ENCODE measurements around the gene PCDHB16. TPM values are rescaled to one million over a fixed set of nuclear protein-coding genes. Genes with fewer than 3 reads are reported as not detected.
"Not testable (repeated sequence)": the region's sequence is repeated elsewhere in the genome, so short reads cannot be mapped to it uniquely, and the experiment has no call there.

The PCDHB16 gene
- total RNA-seq, 1 experiment from 2014 or later = not detected

DNA sequence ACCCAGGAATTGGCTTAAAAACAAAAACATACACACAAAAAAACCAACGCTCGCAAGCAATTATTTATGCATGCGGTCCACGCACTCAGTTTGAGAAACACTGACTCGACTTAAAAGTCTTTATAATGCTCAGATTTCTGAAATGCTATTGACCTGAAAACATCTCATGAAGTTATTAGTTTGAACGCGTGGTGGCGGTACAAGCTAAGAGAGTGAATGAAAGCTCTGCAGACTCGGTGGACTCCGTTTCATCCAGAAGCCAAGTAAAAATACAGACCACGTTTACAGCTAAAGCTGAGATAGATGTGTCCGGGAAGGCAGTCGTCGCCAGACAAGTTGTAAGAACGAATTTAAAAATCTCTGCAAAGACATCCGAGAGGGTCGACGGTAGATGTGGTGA lies 32.4 kb upstream of the PCDHB16 start, which contains the start of gene PCDHB6:
TSS of gene PCDHB6 (plus strand) at position 246 of the 400 bp plus-strand sequence. CDS start 201 bp downstream, outside the sequence.
- H3K27ac ChIP-seq = no peak within 1 kb of the TSS
- CTCF ChIA-PET = no interaction called here
- H3F3A ChIP-seq (ENCODE audit: insufficient read depth, low read depth) = no peaks in the 10 kb centered on the region
- no peaks in the 10 kb centered on the region for H4K20me1 ChIP-seq (ENCODE audit: insufficient read depth)
- H3K27me3 ChIP-seq (ENCODE audit: insufficient read depth, low read depth) = no peaks in the 10 kb centered on the region
- no peak within 1 kb of the TSS for H3K4me3 ChIP-seq
- no peaks in the 10 kb centered on the region for H3K4me1 ChIP-seq (replicated peaks; ENCODE audit: insufficient read depth)
- no peaks in the 10 kb centered on the region for H3K36me3 ChIP-seq (ENCODE audit: low read depth)
- no peak for TF ChIP-seq EZH2 (IDR thresholded peaks at IDR 0.05; ENCODE audit: low read depth)
- TF ChIP-seq, protein P1, sequence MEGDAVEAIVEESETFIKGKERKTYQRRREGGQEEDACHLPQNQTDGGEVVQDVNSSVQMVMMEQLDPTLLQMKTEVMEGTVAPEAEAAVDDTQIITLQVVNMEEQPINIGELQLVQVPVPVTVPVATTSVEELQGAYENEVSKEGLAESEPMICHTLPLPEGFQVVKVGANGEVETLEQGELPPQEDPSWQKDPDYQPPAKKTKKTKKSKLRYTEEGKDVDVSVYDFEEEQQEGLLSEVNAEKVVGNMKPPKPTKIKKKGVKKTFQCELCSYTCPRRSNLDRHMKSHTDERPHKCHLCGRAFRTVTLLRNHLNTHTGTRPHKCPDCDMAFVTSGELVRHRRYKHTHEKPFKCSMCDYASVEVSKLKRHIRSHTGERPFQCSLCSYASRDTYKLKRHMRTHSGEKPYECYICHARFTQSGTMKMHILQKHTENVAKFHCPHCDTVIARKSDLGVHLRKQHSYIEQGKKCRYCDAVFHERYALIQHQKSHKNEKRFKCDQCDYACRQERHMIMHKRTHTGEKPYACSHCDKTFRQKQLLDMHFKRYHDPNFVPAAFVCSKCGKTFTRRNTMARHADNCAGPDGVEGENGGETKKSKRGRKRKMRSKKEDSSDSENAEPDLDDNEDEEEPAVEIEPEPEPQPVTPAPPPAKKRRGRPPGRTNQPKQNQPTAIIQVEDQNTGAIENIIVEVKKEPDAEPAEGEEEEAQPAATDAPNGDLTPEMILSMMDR (conservative IDR thresholded peaks at IDR 0.05) = no peak; the same call in 1 of the 2 replicates
- intact Hi-C loops (cut with micrococcal nuclease; ENCODE audit: unreplicated experiment) = no loop called here
- no peaks in the 10 kb centered on the region for H3K9me2 ChIP-seq (ENCODE audit: insufficient read depth)
- no peaks in the 10 kb centered on the region for H3K9me3 ChIP-seq (ENCODE audit: insufficient read depth, low read depth)
- no TSS peak for BruUV-seq (replicated peaks)
- no peak within 1 kb of the TSS for H3K4me2 ChIP-seq
- no peaks in the 10 kb centered on the region for H3K79me2 ChIP-seq (ENCODE audit: low read depth)
- DNase-seq = no peak
- H2AFZ ChIP-seq = no peak within 1 kb of the TSS
- POLR2A ChIA-PET (ENCODE audit: unreplicated experiment) = no interaction called here

DNA sequence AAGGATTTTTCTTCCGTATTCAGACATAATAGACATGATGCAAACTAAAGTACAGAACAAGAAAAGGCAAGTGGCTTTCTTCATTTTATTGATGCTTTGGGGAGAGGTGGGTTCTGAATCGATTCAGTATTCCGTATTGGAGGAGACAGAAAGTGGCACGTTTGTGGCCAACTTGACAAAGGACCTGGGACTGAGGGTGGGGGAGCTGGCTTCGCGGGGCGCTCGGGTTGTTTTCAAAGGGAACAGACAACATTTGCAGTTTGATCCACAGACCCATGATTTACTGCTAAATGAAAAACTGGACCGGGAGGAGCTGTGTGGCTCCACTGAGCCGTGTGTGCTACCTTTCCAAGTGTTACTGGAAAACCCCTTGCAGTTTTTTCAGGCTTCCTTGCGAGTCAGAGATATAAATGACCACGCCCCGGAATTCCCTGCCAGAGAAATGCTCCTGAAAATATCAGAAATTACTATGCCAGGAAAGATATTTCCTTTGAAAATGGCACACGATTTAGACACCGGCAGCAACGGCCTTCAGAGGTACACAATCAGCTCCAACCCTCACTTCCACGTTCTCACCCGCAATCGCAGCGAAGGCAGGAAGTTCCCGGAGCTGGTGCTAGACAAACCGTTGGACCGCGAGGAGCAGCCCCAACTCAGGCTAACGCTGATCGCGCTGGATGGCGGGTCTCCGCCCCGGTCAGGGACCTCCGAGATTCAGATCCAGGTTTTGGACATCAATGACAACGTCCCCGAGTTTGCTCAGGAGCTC lies 31.8 kb upstream of the PCDHB16 start:
- DNase-seq = no peak
- no TSS peak for BruUV-seq (replicated peaks)
- H3K9me2 ChIP-seq (ENCODE audit: insufficient read depth) = no peaks in the 10 kb centered on the region
- no peaks in the 10 kb centered on the region for H4K20me1 ChIP-seq (ENCODE audit: insufficient read depth)
- H3K4me2 ChIP-seq = no peak overlapping the region
- ChIA-PET POLR2A (ENCODE audit: unreplicated experiment) (no interaction called here), CTCF (interaction anchor here (0.7 kb wide), 1 partner anchor 10 kb away, joined by 4 read pairs; no protein-coding TSS in a partner anchor)
- no peaks in the 10 kb centered on the region for H3K4me1 ChIP-seq (replicated peaks; ENCODE audit: insufficient read depth)
- TF ChIP-seq, protein P1 (conservative IDR thresholded peaks at IDR 0.05) = no peak
- H3K9me3 ChIP-seq (ENCODE audit: insufficient read depth, low read depth) = no peaks in the 10 kb centered on the region
- no peak overlapping the region for H2AFZ ChIP-seq
- H3F3A ChIP-seq (ENCODE audit: insufficient read depth, low read depth) = no peaks in the 10 kb centered on the region
- intact Hi-C loops (cut with micrococcal nuclease; ENCODE audit: unreplicated experiment) = no loop called here
- H3K27me3 ChIP-seq (ENCODE audit: insufficient read depth, low read depth) = no peaks in the 10 kb centered on the region
- H3K4me3 ChIP-seq = no peak overlapping the region
- no peaks in the 10 kb centered on the region for H3K36me3 ChIP-seq (ENCODE audit: low read depth)
- H3K27ac ChIP-seq = no peak overlapping the region
- no peaks in the 10 kb centered on the region for H3K79me2 ChIP-seq (ENCODE audit: low read depth)

DNA sequence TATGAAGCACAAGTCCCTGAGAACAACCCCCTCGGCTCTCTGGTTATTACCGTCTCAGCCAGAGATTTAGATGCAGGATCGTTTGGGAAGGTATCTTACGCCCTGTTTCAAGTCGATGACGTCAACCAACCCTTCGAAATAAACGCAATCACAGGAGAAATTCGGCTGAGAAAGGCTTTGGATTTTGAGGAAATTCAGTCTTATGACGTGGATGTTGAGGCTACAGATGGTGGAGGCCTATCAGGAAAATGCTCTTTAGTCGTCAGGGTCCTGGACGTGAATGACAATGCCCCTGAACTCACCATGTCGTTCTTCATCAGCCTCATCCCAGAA lies 31.2 kb upstream of the PCDHB16 start:
- no peaks in the 10 kb centered on the region for H3K9me3 ChIP-seq (ENCODE audit: insufficient read depth, low read depth)
- H3K27me3 ChIP-seq (ENCODE audit: insufficient read depth, low read depth) = no peaks in the 10 kb centered on the region
- DNase-seq = no peak
- intact Hi-C loops (cut with micrococcal nuclease; ENCODE audit: unreplicated experiment) = no loop called here
- POLR2A ChIA-PET (ENCODE audit: unreplicated experiment) = no interaction called here
- no peaks in the 10 kb centered on the region for H4K20me1 ChIP-seq (ENCODE audit: insufficient read depth)
- no peak overlapping the region for H3K27ac ChIP-seq
- CTCF ChIA-PET = interaction anchor here (0.7 kb wide), 1 partner anchor 9 kb away, joined by 4 read pairs; no protein-coding TSS in a partner anchor
- H3K4me1 ChIP-seq (replicated peaks; ENCODE audit: insufficient read depth) = no peaks in the 10 kb centered on the region
- no peaks in the 10 kb centered on the region for H3K79me2 ChIP-seq (ENCODE audit: low read depth)
- H3F3A ChIP-seq (ENCODE audit: insufficient read depth, low read depth) = no peaks in the 10 kb centered on the region
- H3K9me2 ChIP-seq (ENCODE audit: insufficient read depth) = no peaks in the 10 kb centered on the region
- H3K36me3 ChIP-seq (ENCODE audit: low read depth) = no peaks in the 10 kb centered on the region
- H3K4me2 ChIP-seq = no peak overlapping the region
- BruUV-seq (replicated peaks) = no TSS peak
- H3K4me3 ChIP-seq = no peak overlapping the region
- TF ChIP-seq, protein P1 (conservative IDR thresholded peaks at IDR 0.05) = no peak
- no peak for TF ChIP-seq EZH2 (IDR thresholded peaks at IDR 0.05; ENCODE audit: low read depth)
- H2AFZ ChIP-seq = no peak overlapping the region

DNA sequence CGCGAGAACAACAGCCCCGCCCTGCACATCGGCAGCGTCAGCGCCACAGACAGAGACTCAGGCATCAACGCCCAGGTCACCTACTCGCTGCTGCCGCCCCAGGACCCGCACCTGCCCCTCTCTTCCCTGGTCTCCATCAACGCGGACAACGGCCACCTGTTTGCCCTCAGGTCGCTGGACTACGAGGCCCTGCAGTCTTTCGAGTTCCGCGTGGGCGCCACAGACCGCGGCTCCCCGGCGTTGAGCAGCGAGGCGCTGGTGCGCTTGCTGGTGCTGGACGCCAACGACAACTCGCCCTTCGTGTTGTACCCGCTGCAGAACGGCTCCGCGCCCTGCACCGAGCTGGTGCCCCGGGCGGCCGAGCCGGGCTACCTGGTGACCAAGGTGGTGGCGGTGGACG lies 30.6 kb upstream of the PCDHB16 start:
- H3K79me2 ChIP-seq (ENCODE audit: low read depth); DNase-seq; H3K4me2 ChIP-seq; H3K36me3 ChIP-seq (ENCODE audit: low read depth); H3K9me3 ChIP-seq (ENCODE audit: insufficient read depth, low read depth); H2AFZ ChIP-seq; intact Hi-C loops (cut with micrococcal nuclease; ENCODE audit: unreplicated experiment); H4K20me1 ChIP-seq (ENCODE audit: insufficient read depth); POLR2A ChIA-PET (ENCODE audit: unreplicated experiment); H3K27ac ChIP-seq; H3K27me3 ChIP-seq (ENCODE audit: insufficient read depth, low read depth); CTCF ChIA-PET; H3F3A ChIP-seq (ENCODE audit: insufficient read depth, low read depth); H3K4me3 ChIP-seq; BruUV-seq (replicated peaks); H3K9me2 ChIP-seq (ENCODE audit: insufficient read depth); H3K4me1 ChIP-seq (replicated peaks; ENCODE audit: insufficient read depth): not testable (repeated sequence)

DNA sequence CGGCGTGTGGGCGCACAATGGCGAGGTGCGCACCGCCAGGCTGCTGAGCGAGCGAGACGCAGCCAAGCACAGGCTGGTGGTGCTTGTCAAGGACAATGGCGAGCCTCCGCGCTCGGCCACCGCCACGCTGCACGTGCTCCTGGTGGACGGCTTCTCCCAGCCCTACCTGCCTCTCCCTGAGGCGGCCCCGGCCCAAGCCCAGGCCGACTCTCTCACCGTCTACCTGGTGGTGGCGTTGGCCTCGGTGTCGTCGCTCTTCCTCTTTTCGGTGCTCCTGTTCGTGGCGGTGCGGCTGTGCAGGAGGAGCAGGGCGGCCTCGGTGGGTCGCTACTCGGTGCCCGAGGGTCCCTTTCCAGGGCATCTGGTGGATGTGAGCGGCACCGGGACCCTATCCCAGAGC lies 30.1 kb upstream of the PCDHB16 start:
- H3K36me3 ChIP-seq (ENCODE audit: low read depth); H3K27ac ChIP-seq; BruUV-seq (replicated peaks); H3K79me2 ChIP-seq (ENCODE audit: low read depth); H3K9me2 ChIP-seq (ENCODE audit: insufficient read depth); H3F3A ChIP-seq (ENCODE audit: insufficient read depth, low read depth); POLR2A ChIA-PET (ENCODE audit: unreplicated experiment); H3K9me3 ChIP-seq (ENCODE audit: insufficient read depth, low read depth); intact Hi-C loops (cut with micrococcal nuclease; ENCODE audit: unreplicated experiment); H3K4me3 ChIP-seq; H3K4me1 ChIP-seq (replicated peaks; ENCODE audit: insufficient read depth); H2AFZ ChIP-seq; DNase-seq; H3K27me3 ChIP-seq (ENCODE audit: insufficient read depth, low read depth); H3K4me2 ChIP-seq; H4K20me1 ChIP-seq (ENCODE audit: insufficient read depth); CTCF ChIA-PET: not testable (repeated sequence)

Data from PC-9 (cell line).